Breast epithelium (tissue), 4 donors: ENCODE results near the gene TSPAN4. TPM values are rescaled to one million over a fixed set of nuclear protein-coding genes. Genes with fewer than 3 reads are reported as not detected.

Experiments used
- DNase-seq, 2 donors: peaks; one replicate each; pipeline ENCODE4 v3.0.0-alpha.2; 2019; ENCODE audit warnings: low spot score in 2 of 2
- H3K27ac ChIP-seq, 2 donors: fragments of 200-600 bp; sonication (generic) in 1 of 2; one replicate each; pipeline ENCODE4 v1.5.1; 2016 to 2019; ENCODE audit warnings: mild to moderate bottlenecking in 1 of 2
- H3K27me3 ChIP-seq, 2 donors: fragments of 200-600 bp; sonication (generic) in 1 of 2; one replicate each; pipeline versions ENCODE4 v1.5.1 to v1.6.0; 2017 to 2019; ENCODE audit warnings: control low read depth in 1 of 2, mild to moderate bottlenecking in 1 of 2
- H3K36me3 ChIP-seq: fragments of 200-600 bp; one replicate; pipeline ENCODE4 v1.5.1; 2019
- H3K4me1 ChIP-seq, 2 donors: fragments of 200-600 bp; sonication (generic); one replicate each; pipeline ENCODE4 v1.5.1; 2016 to 2019; ENCODE audit warnings: control low read depth in 1 of 2
- H3K4me3 ChIP-seq, 3 donors: fragments of 200-600 bp; sonication (generic); 1 replicate in 2 of 3; 2 replicates in 1 of 3; pipeline ENCODE4 v1.5.1; 2016 to 2019; ENCODE audit warnings: mild to moderate bottlenecking in 3 of 3, moderate library complexity in 2 of 3
- H3K9me3 ChIP-seq, 2 donors: fragments of 200-600 bp; sonication (generic) in 1 of 2; one replicate each; pipeline ENCODE4 v1.5.1; 2016 to 2019; ENCODE audit warnings: control low read depth in 1 of 2
- POLR2A ChIP-seq: fragments of 450-650 bp; IDR thresholded peaks from one replicate; pipeline ENCODE4 v1.6.1; 2016; ENCODE audit warnings: antibody characterized with exemption, mild to moderate bottlenecking, moderate library complexity
- POLR2AphosphoS5 ChIP-seq, 3 donors: sonication (generic); formaldehyde crosslinking; IDR thresholded peaks; one replicate each; pipeline ENCODE4 v1.6.1; 2017; ENCODE audit warnings: antibody characterized with exemption in 3 of 3
- intact Hi-C: fragments of 100-400 bp; cut with DNase I; formaldehyde crosslinking; loops from one replicate; pipeline ENCODE4 v1.15.1; 2023; ENCODE audit warnings: low total_unique reads
- total RNA-seq, 3 donors: library from RNA; depleted of rRNA; stranded (reverse); fragments of >200 nt; gene quantifications; one replicate each; pipeline ENCODE4 v1.1.0, GENCODE V29; 2016
- TF ChIP-seq, protein P1 (sequence below), 3 donors: fragments of 450-650 bp; IDR thresholded peaks; one replicate each; pipeline ENCODE4 v1.5.1; 2016 to 2017; ENCODE audit warnings: antibody characterized with exemption in 3 of 3, mild to moderate bottlenecking in 3 of 3, moderate library complexity in 3 of 3

Gene TSPAN4
- total RNA-seq, 3 donors from 2014 or later, result 72.4 to 217 (median 107) TPM

DNA sequence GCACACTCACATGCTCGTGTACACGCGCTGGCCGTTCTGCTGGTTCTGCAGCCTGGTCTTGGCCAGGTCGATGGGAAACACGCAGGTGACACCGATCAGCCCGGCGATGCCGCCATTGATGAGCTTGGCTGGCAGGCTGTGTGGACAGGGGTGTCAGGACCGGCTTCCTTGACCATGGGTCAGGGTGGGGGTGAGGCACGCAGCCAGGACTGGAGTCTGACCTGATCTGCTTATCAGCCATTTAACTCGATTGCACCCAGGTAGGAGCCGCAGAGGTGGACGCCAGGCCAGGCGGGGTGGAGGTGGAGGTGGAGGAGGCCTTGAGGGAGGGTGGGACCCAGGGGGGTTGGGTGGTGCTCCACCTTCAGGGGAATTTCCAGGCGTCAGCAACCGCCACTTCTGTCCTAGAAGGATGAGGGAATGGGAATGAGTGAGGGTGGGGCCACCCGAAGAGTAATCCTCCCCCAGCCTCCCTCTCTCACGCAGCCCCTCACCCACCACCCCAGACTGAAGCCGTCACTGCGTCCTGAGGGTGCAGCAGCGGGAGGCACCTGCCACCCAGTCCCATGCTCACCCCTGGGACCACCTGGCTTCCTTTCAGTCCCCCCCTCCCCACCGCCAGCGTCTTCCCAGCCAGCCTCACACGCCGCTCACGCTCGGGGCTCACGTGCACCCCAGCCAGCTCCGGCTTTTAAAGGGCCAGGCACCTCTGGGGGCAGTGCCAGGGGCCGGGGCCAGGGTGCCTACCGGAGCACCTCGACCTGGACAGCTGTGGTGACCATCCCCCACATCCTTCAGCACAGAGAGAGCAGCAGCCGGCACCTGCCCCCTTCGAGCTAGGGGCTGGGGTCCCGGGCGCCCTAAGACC, 47.7 kb upstream of the TSPAN4 start:
- TF ChIP-seq, protein P1, sequence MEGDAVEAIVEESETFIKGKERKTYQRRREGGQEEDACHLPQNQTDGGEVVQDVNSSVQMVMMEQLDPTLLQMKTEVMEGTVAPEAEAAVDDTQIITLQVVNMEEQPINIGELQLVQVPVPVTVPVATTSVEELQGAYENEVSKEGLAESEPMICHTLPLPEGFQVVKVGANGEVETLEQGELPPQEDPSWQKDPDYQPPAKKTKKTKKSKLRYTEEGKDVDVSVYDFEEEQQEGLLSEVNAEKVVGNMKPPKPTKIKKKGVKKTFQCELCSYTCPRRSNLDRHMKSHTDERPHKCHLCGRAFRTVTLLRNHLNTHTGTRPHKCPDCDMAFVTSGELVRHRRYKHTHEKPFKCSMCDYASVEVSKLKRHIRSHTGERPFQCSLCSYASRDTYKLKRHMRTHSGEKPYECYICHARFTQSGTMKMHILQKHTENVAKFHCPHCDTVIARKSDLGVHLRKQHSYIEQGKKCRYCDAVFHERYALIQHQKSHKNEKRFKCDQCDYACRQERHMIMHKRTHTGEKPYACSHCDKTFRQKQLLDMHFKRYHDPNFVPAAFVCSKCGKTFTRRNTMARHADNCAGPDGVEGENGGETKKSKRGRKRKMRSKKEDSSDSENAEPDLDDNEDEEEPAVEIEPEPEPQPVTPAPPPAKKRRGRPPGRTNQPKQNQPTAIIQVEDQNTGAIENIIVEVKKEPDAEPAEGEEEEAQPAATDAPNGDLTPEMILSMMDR (IDR thresholded peaks at IDR 0.05), result no peak
- H3K27me3 ChIP-seq, result peaks cover 0 to under 1% of the 10 kb centered on the region in 2 donors
- intact Hi-C loops, result no loop called here
- no peaks in the 10 kb centered on the region for H3K36me3 ChIP-seq
- H3K4me3 ChIP-seq, result peak overlapping the region; percentile 62 to 82 (median 79)
- peaks cover 10 to 14% of the 10 kb centered on the region in 2 donors for H3K4me1 ChIP-seq
- H3K9me3 ChIP-seq, result no peaks in the 10 kb centered on the region
- no peak for DNase-seq
- H3K27ac ChIP-seq, result peak overlapping the region; percentile 86 to 87

DNA sequence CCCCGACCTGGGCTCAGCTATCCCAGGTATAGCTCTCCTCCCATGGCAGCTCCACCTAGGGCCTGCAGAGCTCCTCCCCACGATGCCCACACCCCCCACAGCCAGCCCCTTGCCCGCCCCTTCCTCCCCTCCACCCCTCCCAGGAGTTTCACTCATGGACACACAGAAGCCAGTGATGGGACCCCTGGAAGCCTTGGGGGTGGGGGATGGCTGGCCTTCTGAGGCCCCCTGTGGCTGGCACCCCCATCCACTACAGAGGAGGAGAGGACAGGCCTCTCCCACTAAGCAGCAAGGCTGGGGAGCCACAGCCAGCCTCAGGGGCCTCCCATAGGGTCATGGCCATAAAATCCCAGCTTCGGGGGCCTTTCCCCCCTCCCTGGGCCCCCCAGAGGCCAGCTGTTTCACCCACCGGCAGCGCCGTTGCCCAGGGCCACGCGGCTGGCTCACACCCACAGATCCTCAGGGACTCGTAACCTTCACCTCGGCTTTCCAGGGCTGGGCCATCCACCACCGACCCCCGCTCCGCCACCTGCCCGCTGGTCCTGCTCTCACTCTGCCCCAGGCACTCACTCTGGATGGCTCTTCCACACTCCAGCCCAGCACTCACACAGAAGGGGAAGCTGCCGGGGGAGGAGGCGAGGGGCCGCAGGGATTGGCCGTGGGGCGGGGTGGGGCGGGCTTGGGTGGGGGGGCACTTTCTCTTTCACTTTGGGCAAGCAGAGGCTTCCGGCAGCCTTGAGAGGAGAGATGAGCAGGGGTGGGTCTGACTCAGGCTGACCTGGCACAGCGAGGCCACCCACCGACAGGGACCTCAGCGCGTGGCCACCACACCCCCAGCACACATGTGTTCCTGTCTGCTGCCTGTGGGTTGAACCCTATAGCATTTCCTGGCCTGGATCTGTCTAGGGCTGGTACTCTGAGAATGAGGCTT, 46.8 kb upstream of the TSPAN4 start:
- H3K4me1 ChIP-seq, result peaks cover 10 to 14% of the 10 kb centered on the region in 2 donors
- H3K4me3 ChIP-seq, result peak overlapping the region; percentile 62 to 82 (median 79)
- no peaks in the 10 kb centered on the region for H3K9me3 ChIP-seq
- intact Hi-C loops, result no loop called here
- DNase-seq, result peak in 1 of 2 donors; percentile 61
- no peaks in the 10 kb centered on the region for H3K36me3 ChIP-seq
- TF ChIP-seq, protein P1 (IDR thresholded peaks at IDR 0.05), result no peak
- no peak for TF ChIP-seq POLR2AphosphoS5 (IDR thresholded peaks at IDR 0.05)
- no peak for TF ChIP-seq POLR2A
- H3K27ac ChIP-seq, result peak overlapping the region; percentile 86 to 87
- no peaks in the 10 kb centered on the region for H3K27me3 ChIP-seq

DNA sequence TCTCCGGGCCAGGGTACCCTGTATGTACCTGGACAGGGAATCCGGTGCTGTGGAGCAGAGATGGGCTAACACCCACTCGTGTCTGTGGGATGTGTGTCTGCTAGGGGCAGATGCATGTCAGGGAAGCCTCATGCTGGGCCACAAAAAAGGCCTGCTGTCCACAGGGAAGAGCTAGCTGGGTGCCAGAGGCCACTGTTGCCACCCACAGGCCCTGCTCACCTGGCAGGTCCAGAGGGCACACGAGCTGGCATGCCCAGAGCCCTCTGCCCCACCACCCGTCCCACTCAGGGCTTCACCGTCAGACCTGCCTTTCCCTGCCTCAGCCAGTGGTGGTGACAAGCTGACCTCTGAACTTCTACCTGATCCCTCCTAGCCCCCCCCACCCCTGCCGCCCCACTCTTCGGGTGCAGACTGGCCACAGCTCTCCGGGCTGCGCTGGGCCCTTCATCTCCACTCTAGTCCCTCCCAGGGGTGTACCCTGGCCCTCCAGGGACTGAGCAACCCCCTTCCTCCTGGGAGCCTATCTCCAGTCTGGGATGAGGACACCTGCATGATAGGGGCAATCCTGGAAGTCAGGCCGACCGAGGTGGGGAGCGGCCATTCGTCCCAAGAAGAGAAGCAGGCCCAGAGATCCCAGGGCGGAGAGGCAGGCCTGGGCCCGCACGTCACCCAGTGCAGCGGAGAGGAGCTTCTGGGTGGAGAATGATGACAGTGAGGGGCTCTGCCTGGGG, 45.9 kb upstream of the TSPAN4 start:
- H3K4me3 ChIP-seq, result peak overlapping the region; percentile 62 to 82 (median 79)
- peak overlapping the region; percentile 86 to 87 for H3K27ac ChIP-seq
- H3K36me3 ChIP-seq, result no peaks in the 10 kb centered on the region
- no peak for DNase-seq
- intact Hi-C loops, result no loop called here
- no peaks in the 10 kb centered on the region for H3K9me3 ChIP-seq
- H3K27me3 ChIP-seq, result no peaks in the 10 kb centered on the region
- TF ChIP-seq POLR2AphosphoS5 (IDR thresholded peaks at IDR 0.05), result no peak
- no peak for TF ChIP-seq POLR2A
- TF ChIP-seq, protein P1 (IDR thresholded peaks at IDR 0.05), result no peak
- H3K4me1 ChIP-seq, result peaks cover 10 to 14% of the 10 kb centered on the region in 2 donors

DNA sequence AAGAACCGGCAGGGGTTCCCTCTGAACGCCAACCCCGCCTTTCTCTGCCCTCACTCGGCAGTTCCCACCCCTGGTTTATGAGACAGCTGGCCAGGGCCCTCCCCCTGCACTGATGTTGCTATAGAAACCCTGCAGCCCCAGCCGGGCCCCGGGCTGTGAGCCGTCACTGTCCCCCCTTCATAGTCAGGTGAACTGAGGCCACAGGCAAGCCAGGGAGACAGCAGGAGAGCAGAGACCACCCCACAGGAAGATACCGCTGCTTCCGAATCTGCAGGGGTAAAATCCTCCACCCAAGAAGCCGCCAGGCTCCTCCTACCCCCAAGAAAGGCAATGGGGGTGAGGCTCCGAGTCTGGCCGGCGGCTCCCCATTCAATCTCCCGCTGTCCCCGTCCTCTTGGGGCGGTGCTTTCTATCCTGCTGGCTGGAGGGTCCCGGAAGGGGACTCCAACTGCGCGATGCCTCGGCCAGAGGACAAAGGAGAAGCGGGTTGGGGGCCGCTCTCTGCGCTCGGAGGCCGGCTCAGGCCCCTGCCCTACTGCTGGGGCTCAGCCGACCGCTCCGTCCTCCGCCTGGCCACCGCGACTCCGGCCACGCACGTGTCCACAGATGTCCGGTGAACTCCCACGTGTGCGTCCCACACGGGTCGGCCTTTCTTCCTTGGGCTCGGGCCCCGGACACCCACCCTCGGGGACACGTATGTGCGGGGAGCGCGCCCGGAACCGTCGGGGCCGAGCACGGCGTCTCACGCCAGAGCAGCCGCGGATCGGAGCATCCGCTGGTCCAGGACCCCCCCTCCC, 45.2 kb upstream of the TSPAN4 start:
- H3K36me3 ChIP-seq, result no peaks in the 10 kb centered on the region
- TF ChIP-seq POLR2AphosphoS5 (IDR thresholded peaks at IDR 0.05), result peak in 1 of 3 donors; percentile 60
- TF ChIP-seq POLR2A, result no peak
- H3K4me1 ChIP-seq, result peaks cover 10 to 14% of the 10 kb centered on the region in 2 donors
- intact Hi-C loops, result no loop called here
- H3K9me3 ChIP-seq, result no peaks in the 10 kb centered on the region
- H3K4me3 ChIP-seq, result peak overlapping the region; percentile 62 to 82 (median 79)
- DNase-seq, result no peak
- peak overlapping the region; percentile 86 to 87 for H3K27ac ChIP-seq
- no peaks in the 10 kb centered on the region for H3K27me3 ChIP-seq
